ENCODE measurements around the gene PHKB. TPM values are rescaled to one million over a fixed set of nuclear protein-coding genes. Genes with fewer than 3 reads are reported as not detected.
"Not testable (repeated sequence)": the region's sequence is repeated elsewhere in the genome, so short reads cannot be mapped to it uniquely, and the experiment has no call there.

The PHKB gene
- polyA plus RNA-seq (2013, experiment 1 of 2; ENCODE audit: insufficient read length): 39.8 TPM
- polyA plus RNA-seq (2013, experiment 2 of 2; ENCODE audit: insufficient read length): 41.4 TPM

DNA sequence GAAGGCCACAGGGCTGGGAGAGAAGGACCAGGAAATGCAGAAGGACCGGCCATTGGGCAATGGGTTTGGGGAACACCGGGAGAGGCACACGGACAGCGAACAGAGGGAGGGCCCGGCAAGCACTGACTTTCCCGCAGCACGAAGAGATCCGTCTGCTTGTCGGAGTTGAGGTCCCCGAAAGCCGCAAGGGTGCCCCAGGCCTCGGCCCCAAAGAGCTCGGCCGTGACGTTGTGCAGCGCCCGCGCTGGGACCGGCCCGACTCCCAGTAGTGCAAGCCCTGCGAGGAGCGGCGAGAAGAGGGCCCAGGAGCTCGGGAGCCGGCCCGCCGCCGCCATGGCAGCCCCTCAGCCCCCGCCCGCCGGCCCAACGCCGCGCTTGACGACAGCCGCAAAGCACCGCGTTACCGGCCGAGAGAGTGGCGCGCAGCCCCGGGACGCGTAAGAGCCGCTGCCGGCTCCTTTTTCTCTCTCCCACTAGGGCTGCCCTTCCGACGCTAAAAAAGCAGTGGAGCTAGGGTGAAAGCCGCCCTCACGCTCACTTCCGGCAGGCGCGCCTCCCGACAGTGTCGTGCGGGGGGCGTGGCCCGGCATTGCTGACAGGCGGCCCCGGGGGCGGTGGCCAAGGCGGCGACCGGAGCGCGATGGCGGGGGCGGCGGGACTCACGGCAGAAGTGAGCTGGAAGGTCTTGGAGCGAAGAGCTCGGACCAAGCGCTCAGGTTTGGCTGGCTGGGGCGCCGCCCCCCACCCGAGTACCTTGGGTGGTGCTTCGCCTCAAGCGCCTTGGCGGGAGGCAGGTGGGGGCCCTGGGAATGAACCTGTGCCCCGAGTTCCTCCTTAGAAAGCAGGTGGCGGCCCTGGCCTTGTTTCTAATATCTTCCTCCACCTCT is at the start of gene PHKB, which contains the start of gene ITFG1:
Gene PHKB (plus strand): TSS at position 621 of the 887 bp plus-strand sequence. CDS start 20 bp downstream, at position 641.
Gene ITFG1 (minus strand): TSS at position 353 of the 887 bp plus-strand sequence. CDS start 18 bp downstream, at position 335.
- DNase-seq: peak; percentile 94

DNA sequence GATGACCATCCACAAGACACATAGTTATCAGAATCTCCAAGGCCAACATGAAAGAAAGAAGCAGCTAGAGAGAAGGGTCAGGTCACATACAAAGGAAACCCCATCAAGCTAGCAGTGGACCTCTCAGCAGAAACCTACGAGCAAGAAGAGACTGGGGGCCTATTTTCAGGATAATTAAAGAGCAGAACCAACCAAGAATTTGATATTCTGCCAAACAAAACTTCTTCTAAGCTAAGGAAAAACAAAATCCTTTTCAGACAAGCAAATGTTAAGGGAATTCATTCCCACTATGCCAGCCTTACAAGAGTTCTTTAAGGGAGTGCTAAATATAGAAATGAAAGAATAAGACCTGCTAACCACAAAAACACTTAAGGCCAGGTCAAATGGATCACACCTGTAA is 48.1 kb upstream of the PHKB start:
- peak; percentile 11 for DNase-seq

DNA sequence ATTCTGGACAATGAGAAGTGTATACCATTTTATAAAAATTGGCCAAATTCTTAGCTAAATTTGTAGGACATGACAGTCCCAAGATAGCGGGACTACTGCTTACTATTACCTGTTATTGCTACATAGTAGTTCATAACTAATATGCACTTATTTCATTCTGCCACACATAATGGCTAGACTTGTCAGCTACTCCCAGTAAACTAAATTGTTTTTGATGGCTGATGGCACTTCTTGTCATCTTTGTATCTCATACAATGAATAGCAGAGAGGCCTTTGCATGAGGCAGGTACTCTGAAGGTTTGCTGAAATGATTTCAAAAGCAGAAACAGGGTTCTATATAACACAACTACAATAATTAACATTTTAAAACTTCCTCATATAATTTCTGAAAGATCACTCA is 44.3 kb upstream of the PHKB start:
- DNase-seq: no peak

DNA sequence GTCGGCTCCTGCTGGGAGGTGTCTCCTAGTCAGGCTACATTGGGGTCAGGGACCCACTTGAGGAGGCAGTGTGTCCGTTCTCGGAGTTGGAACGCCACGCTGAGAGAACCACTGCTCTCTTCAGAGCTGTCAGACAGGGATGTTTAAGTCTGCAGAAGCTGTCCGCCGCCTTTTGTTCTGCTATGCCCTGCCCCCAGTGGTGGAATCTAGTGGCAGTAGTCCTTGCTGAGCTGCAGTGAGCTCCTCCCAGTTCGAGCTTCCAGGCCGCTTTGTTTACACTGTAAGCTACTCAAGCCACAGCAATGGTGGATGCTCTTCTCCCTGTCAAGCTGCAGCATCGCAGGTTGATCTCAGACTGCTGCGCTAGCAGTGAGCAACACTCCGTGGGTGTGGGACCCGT is 36.3 kb upstream of the PHKB start:
- no peak for DNase-seq

DNA sequence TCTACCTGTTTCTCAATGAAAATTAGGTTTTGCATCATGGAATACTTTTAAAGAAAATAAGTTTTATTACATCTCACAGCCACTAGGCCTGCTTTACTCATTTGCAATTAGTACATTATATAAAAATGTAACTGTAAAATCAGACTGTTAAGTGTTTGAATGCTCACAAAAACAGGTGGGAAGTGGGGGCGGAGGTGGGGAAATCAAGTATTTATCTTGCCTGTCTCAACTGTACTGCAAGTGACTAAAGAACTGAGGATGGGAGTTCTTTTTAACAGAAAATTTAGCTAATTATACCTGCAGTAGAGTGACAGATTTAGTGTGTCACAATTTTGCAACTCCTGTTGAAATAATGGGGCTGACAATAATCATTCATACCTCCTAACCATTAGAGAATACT is 34.3 kb upstream of the PHKB start:
- DNase-seq: no peak

DNA sequence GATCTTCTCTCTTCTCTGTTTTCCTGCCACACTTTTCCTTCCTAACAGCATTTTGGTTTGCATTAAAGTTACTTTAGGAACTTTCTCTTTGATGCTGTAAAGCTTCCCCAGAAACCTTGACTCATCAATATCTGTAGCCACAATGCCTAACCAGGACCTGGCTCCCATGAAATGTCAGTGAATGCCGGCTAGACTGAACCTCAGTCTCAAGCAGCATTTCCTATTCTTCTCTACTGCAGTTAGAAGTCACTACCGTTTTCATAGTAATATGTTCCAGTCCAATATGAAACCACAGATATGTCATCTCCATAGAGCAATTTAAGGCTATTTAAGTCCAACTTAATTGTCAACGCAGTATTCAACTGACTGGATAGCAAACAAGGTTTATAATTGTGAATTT is 29.2 kb upstream of the PHKB start:
- no peak for DNase-seq

DNA sequence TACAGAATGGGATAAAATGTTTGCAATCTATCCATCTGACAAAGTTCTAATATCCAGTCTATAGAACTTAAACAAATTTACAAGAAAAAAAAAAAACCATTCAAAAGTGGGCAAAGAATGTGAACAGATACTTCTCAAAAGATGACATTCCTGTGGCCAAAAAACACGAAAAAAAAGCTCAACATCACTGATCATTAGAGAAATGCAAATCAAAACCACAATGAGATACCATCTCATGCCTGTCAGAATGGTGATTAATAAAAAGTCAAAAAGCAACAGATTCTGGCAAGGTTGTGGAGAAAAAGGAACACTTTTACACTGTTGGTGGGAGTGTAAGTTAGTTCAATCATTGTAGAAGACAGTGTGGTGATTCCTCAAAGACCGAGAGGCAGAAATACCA is 26.9 kb upstream of the PHKB start:
- DNase-seq: not testable (repeated sequence)

DNA sequence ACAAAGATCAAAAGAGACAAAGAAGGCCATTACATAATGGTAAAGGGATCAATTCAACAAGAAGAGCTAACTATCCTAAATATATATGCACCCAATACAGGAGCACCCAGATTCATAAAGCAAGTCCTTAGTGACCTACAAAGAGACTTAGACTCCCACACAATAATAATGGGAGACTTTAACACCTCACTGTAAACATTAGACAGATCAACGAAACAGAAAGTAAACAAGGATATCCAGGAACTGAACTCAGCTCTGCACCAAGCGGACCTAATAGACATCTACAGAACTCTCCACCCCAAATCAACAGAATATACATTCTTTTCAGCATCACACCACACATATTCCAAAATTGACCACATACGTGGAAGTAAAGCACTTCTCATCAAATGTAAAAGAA is 21.1 kb upstream of the PHKB start:
- not testable (repeated sequence) for DNase-seq

DNA sequence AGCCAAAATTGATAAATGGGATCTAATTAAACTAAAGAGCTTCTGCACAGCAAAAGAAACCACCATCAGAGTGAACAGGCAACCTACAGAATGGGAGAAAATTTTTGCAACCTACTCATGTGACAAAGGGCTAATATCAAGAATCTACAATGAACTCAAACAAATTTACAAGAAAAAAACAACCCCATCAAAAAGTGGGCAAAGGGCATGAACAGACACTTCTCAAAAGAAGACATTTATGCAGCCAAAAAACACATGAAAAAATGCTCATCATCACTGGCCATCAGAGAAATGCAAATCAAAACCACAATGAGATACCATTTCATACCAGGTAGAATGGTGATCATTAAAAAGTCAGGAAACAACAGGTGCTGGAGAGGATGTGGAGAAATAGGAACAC is 18.2 kb upstream of the PHKB start:
- DNase-seq: not testable (repeated sequence)

DNA sequence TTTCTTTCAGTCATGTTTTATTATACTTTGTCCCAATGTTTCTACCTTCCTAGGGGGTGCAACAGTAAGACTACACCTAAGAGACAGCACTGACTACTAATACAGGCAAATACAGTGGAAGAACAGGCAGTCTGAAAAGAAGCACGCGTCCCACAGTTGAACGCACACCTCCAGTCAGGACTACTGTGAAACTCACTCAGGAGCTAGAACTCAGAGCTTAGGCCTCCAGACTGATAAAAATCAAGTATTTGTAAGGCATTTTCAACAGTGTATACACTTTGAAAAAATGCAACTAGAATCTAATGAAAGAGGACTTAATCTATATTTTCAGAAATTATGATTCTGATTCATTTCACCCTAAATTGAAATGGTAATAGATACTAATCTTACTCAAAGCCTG is 14.7 kb upstream of the PHKB start:
- no peak for DNase-seq

DNA sequence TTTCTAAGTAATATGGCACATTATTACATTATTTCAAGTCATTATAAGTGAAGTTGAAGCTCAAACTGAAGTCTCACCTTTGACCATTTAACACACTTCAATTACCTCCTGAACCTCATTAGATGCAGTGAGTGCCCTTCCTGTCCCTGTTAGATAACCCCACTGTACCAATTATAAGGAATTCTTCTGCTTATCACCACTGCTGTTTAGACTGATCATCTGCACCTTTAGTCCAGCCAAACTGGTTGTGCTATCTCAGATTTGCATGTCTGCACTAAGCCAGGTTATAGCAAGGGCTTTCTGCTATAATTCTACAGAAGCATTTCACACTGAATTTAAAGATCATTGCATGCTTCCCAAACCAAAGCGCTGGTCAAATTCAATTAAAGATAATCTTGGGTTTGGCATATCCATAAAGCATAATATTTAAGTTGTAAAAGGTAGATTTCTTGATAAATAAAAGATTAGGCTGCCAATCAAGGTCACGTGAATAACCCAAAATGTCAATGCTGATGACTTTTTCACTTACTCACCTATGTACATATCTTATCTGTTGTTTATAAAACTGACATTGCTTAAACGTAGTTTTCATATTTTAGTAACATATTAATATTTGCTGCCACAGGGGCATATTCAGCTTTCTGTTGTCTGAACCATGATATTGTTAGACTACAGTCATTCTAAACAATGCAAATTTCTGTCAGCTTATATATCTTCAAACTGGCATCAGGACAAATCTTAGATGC is 12.1 kb upstream of the PHKB start:
- DNase-seq: no peak

DNA sequence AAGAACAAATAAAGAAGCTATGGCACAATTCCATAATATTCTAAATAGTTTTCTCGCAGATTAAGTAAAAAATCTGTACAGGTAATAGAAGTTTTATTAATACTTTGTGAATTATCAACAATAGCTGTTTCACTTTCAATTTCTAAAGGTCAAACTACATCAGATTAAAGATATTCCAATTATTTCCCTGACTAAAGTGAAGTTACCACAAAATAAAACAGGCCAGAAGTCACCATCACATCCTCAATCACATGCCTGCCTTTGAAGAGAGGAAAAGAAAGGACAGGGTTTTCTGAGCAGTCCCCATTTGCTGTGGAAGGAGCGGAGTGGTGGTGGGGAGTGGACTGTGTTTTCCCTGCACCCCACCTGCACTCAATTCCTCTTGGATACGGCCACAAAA is 11.3 kb upstream of the PHKB start:
- no peak for DNase-seq

DNA sequence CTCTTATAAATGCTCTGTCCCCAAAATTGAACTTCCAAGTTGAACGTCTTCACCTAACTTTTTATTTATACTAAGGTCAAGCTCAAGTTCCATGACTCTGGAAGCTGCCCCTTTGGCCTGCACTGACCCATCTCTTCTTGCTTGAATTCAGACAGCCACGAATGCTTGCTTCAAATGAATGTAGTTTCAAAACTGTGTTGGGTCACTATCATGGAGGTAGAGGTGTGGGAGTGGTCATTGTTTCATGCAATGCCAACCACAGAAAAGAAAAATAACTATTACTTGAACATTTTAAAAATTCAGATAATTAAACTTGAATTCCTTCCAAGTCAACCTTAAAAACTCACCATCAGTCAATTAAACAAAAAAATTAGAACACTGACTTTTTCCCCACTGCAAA is 2.8 kb upstream of the PHKB start:
- no peak for DNase-seq

DNA sequence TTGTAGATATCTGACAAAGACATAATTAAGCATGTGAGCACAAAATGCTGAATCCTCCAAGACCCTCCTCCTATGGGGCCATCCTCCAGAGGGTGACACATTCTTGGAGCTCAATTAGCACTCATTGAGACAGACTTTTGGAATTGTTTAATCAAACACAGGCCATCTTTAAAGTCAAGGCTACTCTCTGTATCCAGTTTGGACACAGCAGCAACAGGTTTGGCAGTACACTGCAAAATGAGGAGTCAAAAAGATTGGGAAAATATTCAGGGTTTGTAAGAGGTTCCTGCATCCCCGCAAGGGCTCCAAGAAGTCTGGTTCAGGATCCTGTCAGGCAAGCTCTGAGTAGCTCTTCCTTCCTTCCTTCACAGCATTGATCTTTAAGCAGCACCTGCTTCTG is 1.5 kb upstream of the PHKB start:
- DNase-seq: no peak

DNA sequence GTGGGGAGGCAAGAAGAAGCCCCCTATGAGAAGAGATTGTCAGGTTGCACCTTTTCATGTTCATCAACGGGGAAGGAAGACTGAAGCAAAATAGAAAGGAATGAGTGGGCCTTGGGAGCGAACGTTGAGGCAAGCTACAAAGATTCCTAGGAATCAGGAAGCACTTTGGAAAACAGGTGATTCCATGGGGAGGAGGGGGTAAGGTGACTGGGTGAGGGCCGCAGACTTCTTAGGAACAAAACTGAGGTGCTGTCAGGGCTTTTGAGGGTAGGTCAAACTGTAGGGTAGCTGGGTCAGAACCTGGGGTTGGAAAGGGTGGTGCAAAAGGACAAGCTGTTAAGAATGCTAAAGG is 796 bp upstream of the PHKB start:
- DNase-seq: peak; percentile 9

DNA sequence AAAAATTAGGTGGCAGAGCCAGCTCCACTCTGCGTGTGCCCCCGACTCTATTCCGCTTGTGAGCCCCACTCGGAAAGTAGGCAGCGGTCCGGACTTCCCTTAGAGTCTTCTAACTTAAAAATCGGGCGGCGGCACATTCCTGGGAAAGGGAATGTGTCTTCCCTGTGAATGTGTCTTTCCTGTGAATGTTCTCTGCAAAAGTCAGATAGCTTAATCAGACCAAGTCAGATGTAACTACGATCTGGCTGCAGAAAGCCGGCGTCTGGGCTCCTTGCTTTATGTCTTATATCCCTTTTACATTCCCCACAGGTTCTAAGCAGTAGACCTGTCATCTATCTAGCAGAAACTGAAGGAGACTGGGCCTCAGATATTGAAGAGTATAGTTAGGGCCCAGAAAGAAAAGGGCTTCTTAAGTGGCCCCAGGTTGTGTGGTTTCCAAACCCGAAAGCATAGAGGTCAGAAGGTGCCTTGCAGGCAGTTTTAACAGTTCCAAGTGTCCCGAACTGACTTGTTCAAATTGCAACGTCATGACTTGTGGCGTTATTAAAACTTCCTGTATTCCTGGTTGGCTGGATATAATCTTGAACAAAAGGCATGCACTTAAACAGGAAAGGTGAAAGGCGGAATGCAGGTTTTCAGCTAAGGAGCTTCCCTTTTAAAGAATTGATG is 601 bp downstream of the PHKB start:
- peak; percentile 63 for DNase-seq

DNA sequence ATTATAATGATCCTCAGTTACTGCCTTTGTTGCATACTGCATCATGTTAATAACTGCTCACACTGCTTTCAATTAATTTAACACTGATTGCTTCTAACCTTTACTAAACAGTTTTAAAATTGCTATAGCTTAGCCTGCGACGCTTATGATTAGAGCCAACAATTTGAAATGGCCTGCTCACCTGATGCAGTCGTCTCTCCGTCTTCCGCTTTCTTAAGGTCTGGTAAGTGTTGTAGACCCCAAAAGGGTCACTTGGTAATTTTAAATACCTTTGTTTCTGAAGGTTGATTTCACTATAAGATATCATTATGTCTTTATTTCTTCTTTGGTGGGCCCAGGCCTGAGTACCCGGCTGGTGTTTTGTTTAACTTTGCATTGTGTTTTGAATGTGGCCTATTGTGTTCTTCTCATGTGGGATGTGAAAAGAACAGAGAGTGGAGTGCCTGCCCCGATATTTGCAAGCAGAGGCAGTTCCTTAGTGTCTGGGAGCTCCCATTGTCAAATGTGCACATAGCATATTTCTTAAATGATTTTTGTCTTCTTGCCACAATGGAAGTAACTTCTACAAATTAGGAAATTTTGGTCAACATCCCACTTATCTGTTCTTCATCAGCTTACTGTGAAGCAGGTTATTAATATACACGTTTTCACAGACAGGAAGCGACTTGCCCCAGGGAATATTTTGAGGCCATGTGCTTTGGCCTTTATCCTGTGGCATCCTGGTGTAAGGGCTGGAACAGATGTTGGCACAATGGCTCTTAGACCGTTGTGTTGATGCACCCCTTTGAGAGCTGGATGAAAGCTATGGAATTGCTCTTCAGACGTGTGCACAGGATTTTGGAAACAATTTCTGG is 2.9 kb downstream of the PHKB start:
- DNase-seq: no peak

DNA sequence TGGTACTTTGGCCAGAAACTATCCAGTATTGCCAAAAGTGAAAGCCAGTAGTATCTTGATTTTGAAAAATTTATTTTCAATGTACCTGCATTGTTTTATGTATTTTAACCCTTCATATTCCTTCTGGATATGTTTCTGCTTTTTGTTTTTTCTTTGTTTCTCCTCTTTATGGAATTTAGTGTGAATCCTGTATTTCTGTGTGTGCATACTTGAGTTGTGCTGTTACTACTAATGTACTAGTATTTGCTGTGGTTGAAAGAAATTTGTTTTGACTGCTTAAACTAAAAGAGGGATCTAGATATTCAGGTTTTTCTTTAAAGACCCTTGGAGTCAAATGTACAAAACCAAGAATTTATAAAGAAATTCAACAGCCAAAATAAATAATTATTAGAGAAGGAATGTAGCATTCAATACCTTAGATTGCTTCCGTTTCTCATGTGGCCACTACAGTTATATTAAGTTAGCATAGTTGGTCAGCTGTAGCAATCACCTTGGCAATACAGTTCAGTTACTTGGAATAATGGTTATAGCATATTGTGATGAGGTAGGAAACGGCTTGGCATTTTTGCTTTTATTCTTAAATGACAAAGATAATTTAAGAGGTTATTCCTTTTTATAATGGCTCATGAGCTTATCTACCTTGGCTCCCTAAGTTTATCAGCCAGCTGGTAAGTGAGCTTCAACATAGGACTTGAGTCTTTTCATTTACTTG is 4.9 kb downstream of the PHKB start:
- DNase-seq: no peak

DNA sequence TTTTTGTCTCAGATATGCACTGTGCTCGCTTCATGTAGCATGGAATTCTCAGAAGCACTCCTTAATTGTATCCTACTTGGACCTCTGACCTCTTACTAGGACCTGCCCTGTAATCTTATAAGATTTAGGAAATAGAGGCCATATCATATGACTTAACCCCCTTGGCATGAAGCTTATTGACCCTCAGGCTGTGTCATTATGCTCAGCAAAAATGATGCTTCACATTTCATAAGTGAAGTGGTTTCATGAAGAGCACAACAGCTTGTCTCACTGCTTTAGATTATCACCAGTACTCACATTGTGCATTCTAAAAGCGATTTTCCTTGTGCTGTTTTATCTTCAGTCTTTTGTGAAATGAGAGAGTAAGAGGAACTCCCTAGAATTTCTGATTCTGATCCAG is 6.4 kb downstream of the PHKB start:
- DNase-seq: no peak

DNA sequence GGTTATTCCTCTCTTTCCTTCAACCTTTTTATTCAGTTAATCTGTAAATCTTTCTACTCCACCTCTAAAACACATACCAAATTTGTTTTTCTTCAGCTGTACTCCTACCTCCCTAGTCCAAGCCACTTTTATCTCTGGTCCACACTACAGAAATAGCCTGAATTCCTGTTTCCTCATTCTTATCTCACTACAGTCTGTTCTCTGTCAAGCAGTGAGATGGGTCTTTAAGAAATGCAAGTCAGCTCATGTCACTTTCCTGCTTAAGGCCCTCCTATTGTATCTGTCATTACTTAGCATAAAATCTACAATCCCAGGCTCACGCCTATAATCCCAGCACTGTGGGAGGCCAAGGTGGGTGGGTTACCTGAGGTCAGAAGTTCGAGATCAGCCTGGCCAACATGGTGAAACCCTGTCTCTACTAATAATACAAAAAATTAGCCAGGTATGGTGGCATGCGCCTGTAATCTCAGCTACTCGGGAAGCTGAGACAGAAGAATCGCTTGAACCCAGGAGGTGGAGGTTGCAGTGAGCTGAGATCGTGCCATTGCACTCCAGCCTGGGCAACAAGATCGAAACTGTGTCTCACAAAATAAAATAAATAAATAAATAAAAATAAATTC is 7.0 kb downstream of the PHKB start:
- not testable (repeated sequence) for DNase-seq

DNA sequence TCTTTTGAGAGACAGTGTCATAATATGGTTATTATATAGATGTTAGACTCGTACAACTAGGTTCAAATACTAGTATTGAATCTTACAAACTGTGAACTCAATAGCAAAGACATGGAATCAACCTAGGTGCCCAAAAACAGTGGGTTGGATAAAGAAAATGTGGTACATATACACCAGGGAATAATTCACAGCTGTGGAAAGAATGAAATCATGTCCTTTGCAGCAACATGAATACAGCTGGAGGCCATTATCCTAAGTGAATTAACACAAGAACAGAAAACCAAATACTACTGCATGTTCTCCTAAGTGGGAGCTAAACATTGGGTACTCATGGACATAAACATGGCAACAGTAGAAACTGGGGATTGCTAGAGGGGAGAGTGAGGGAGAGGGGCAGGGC is 8.1 kb downstream of the PHKB start:
- DNase-seq: no peak
